GM03348 (cell line): Measurements from ENCODE around the gene RALGDS.
A peak's percentile ranks its signal among the peaks of the same experiment; 100 is the strongest.
"Not testable (repeated sequence)": the region's sequence is repeated elsewhere in the genome, so short reads cannot be mapped to it uniquely, and the experiment has no call there.

ENCODE experiments used
- DNase-seq: peaks from one replicate; pipeline ENCODE4 v3.0.0; 2012; ENCODE audit warnings: low spot score

Gene RALGDS

DNA sequence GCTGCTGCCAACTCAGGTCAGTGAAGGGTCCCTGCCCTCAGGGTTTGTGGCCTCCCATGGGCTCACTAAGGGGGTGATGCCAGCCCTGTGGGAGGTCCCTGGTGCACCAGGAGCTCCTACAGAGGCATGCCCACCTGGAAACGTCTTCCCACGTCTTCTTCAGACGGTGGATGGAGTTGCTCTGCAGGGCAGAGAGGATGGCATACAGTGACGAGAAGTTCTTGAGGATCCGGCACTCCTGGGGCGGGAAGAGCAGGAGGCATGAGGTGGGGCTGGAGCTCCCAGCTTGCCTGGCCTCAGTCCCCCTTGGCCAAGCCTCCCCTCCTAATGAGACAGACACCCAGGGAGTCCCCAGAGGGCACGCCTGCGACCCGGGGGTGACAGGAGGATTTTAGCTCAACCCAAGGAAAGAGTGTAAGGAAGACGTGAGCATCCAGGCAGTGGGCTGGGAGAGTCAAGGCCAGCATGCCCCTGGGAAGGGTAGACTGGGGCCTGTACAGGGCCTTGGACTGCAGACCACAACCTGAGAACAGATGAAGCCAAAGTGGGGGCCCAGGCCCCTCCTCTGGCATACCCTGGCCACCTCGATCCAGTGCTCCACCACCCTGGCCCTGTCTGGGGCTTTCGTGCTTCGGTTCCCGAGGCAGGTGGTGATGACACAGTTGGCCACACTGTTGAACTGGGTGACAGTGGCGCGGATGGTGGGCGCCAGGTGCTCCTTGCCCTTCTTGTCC lies 14.4 kb downstream of the RALGDS start:
- DNase-seq: no peak

DNA sequence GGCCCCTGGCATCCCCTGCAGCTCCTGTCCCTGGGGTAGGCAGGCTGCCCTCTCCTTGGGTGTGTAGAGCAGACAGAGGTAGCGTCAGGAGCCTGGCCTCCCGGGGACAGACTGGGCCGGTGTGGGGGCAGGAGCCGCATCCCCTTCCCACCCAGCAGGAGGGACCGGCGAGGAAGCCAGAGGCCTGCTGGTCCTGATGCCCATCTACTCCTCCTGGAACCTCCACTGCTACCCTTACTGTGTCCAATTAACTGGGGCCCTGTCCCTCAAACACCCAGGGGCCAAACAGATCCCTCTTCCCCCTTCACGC lies 15.6 kb downstream of the RALGDS start:
- no peak for DNase-seq

DNA sequence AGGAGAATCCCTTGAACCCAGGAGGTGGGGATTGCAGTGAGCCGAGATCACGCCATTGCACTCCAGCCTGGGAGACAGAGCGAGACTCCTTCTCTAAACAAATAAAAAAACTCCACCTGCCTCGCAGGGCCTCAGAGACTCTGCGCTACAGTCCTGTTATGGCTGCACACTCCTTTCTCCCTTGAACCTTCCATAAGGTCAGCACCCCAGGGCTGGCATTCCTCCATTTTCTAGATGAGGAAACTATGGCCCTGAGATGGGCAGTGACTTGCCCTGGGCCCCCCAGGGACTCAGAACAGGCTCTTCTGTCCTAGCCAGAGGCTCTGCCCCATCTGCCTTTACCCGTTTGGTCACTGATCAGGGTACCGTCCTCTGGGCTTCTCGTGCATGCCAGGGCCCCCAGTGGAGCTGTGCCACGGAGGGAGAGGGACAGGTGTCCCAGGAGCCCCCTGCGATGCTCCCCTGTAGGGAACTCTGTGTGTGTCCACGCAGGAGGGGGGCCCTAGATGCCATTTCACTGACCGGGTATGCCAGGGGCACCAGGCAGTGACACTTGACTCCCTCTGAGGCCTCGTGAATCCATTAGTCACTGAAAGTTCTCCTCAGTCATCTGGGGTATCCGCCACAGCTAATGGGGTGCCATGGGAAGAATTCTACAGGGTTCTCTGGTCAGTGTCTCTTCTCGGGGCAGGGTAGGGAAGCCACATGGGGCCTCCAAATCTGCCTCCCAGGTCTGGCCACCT lies 16.2 kb downstream of the RALGDS start:
- DNase-seq: no peak

DNA sequence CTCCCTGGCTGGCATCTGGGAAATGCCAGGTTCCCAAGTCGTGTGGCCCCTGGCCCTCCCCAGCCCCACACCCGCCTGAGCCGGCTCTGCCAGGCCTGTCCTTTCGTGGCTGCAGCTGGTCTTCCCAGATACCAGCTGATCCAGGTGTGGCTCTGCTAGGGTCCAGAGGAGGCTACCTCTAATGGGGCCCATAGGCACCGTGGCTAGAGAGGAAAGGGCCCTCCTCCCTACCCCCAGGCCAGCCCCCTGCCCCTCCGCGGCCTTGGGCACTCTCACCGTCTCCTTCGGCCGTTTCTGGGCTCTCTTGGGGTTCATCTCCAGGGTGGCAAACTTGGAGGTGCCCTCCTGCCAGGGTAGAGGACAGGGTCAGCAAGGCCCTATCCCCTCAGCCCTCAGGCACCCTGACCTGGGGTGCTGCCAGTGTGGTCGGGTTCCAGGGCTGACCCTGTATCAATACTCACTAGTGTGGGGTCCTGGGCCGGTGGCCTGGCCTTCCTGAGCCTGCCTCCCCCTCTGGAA lies 17.0 kb downstream of the RALGDS start:
- DNase-seq: no peak

DNA sequence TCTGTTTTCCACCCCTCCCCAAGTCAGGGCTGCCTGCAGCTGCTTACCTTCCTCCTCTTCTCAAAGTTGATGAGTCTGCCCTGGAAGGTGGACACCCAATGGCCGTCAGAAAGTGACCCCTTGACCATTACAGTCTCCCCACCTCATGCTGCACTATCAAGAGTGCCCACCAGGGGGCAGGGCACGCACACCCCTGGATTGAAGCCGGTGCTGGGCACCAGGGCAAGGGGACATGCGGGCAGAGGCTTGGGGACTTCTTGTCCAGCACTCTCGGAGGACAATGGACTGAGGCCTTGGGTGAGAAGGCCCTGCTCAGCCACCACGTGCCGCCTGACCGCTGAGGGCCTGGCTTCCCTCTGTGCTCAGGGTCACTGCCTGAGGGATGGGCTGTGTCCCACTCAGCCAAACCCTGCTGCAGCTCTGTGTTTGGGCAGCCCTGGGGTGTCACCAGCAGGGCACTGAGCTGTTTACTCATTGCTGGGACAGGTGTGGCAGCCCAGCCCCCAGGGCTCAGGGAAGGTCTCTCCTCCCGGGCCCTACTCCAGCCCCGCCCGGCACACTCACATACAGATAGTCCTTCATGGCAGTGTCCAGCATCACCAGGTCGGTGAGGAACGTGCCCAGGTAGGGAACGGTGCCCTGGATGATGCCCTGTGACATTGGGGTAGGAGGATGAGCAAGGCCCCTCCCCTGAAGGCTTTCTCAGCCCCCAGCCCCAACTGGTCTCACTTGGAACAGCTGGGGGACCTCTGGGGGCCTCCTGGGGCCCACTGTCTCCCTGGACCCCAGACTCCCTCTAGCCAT lies 17.7 kb downstream of the RALGDS start:
- DNase-seq: peak; percentile 87

GRCh38 chr9:133102190-133103021 lies 18.6 kb downstream of the RALGDS start:
- no peak for DNase-seq

- no peak for DNase-seq
Observed at GRCh38 chr9:133101356-133102189, 19.5 kb downstream of the RALGDS start.

GRCh38 chr9:133100506-133101355 lies 20.3 kb downstream of the RALGDS start:
- DNase-seq: no peak

GRCh38 chr9:133099726-133100505 lies 21.1 kb downstream of the RALGDS start:
- no peak for DNase-seq

DNA sequence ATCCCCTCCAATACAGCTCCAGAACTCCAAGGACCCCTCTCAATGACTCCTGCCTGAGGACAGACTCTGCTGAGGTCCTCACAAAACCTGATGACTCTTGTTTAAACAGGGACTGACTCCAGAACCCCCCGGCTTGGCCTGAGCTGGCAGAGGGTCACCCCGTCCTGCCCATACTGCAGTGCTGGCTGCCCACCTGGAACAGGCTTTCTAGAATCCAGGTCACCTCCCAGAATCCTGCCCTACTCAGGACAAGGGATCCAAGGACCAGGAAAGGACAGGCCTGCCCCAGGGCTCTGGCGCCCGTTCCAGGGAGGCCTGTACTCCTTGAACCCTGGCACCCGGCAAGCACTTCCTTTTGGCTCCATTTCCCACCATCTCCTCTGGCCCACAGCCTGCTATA lies 22.2 kb downstream of the RALGDS start:
- no peak for DNase-seq

- DNase-seq: no peak
Observed at GRCh38 chr9:133098104-133098754, 22.8 kb downstream of the RALGDS start.

GRCh38 chr9:133094842-133095393 lies 26.1 kb downstream of the RALGDS start:
- no peak for DNase-seq

- DNase-seq: not testable (repeated sequence)
Observed at GRCh38 chr9:133094351-133094750, 26.7 kb downstream of the RALGDS start.

DNA sequence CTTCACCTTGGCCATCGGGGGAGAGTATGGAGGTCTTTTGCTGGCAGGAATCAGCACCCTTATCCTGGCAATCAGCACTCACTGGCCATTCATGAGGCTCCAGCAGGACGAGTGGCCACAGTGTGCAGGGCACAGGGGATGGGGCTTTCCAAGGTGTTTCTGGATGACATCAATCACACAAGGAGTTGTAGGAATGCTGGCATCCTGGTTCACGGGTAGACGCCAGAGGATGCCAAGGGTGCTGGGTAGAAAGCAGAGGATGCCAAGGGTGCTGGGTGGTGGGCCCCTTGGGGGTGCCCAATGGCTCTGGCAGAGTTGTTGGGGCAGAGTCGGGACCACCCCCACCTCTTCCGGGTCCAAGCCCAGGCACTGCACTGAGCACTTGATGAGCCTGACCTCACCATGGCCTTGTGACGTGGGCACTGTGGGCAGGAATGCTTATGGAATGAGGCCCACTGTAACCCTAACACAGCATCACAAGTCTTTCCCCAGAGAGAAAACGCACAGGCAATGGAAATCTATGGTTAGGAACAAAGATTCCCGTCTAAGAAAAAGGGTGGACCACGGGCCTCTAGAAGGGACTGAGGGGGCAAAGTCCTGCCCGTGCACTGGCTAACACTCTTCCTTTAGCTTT lies 30.2 kb downstream of the RALGDS start:
- no peak for DNase-seq

- no peak for DNase-seq
Observed at GRCh38 chr9:133090187-133090586, 30.9 kb downstream of the RALGDS start.

DNA sequence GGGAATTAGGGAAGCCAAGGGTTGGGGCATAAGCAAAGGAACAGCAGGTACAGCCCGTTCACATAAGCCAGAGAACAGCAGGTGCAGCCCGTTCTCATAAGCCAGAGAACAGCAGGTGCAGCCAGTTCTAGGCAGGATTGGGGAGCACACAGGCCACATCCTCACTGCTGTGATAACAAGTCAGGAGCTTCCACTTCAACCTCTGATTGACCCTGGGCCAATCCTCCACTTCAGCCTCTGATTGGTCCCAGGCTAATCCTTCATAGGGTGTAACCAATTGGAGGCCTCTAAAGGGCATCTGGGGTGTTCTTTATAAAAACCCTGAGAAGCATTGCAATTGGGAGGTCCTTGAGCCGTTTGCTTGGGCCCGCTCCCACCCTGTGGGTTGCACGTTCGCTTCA lies 31.8 kb downstream of the RALGDS start:
- no peak for DNase-seq

GRCh38 chr9:133088756-133089155 lies 32.3 kb downstream of the RALGDS start:
- DNase-seq: no peak
